NCI-H510A treated with DMSO at 0.1 percent for 48 hours (cell line): Measurements from ENCODE around the gene COPB1.

ENCODE experiments used
- DNase-seq: peaks from one replicate; lab custom pipeline; 2025; lab: John Stamatoyannopoulos, UW

Gene COPB1

DNA sequence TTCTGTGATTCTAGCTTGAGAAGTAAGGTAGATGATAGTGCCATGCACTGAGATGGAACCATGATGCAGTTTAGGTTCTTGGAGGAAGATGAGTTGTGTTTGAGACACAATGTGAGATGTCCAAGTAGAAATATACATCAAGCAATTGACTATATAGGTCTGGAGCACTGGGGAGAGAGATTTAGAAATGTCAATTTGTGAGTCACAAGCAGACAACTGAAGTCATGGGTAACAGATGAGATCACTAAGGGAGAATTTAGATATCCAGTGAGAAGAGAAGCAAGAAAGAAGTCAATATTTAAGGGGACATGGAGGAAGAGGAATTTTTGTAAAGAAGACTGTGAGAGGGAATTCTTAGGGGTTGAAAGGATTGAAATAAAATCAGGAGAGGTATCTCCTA lies 75.5 kb downstream of the COPB1 start:
- DNase-seq, result no peak

- no peak for DNase-seq
Observed at GRCh38 chr11:14423633-14424032, 76.0 kb downstream of the COPB1 start.

DNA sequence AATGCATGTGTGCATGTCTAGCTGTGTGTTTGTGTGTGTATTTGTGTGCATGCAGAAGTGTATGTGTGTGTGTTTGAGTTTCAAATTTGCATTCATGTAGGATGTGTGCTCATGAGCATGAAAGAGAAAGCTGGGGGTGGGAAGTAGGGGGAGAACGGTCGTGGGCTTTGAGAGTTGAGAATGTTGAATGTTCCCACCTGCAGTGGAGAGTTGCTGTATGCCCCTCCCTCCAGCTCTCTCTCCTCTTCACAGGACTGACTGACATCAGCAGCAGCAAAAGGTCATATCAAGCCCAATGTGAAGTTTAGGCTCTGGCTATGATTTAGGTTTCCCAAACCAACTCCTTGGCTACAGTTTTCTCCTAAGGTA lies 76.8 kb downstream of the COPB1 start:
- DNase-seq, result no peak

DNA sequence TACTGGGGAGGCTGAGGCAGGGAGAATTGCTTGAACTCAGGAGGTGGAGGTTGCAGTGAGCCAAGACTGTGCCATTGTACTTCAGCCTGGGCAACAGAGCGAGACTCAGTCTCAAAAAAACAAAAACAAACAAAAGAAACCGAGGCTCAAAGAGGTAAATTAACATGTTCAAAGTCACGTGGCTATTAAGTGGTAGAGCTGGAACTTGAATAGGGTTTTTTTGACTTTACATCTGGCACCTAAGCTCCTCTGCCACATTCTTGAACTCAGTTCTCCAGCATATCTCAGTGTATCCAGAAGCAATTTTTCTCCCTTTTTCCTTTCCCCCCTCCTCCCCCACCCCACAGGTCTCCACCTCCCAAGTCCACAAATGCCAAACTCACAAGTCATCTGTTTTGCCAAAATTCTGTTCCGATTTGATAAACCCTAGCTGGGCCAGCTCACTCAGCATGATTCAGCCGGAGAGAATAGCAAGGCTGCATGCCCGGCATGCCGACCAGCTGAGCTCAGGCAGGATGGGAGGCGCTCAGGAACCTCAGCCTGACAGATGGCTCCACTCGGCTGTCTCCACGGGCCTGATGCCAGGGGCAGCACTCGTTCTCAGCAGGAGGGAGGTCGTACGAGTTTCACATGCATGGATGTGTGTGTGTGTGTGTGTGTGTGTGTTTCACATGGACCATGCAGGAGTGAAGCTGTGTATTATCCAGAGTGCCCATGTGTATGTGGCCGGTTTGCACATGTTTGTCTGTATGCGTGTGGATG lies 77.4 kb downstream of the COPB1 start:
- DNase-seq, result peak; percentile 23

- DNase-seq, result no peak
Observed at GRCh38 chr11:14420223-14420622, 79.4 kb downstream of the COPB1 start.

- DNase-seq, result no peak
Observed at GRCh38 chr11:14418801-14419417, 80.7 kb downstream of the COPB1 start.

DNA sequence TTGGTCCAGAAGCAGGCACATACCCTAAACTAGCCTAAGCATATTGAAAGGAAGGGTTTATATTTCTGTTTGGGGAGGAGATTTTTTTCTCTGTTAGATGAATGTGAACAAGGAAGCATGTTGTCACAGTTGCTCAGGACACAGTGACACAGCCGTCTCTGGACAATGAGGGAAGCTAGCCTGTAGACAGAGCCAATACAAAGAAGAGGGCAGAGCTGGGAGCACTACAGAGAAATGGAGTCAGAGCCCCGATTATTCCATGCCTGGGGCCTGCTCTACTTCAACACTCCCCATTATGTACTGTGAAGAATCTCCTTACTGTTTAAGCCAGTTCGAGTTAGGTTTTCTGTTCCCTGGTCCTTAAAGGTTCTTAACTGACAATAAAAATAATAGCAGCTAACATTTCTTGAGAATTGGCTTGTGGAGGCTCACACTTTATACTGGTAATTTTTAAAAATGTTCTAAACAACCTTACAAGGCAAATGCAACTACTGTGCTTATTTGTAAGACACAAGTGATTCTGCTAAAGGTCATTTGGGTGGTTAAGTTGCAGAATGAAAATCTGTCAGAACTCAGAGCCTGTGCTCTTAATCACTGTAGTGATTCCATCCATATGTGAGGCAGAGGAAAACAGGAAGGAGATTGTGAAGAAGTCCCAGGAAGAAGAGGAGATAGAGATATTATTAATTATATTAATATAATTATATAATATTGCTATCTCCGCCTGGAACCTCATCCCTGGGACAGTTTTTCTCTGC lies 81.8 kb downstream of the COPB1 start:
- no peak for DNase-seq

DNA sequence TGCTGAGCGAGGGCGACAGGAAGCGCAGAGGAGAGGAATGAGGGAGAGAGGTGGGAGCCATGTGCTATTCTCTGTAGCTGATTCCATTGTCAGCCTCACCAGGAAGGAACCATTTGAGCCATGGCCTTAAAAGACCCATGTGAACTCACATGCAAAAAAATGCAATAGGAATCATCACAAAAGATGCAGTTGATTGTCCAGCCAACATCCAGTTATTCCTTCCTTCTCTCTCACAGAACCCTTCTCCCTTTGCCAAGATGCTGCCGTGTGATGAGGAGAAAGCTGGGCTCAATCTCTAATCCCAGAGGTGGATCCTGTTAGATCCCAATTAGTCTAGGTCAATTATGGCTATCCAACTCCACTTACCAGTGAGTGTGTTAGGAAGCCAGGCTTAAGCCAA lies 82.4 kb downstream of the COPB1 start:
- DNase-seq, result no peak

DNA sequence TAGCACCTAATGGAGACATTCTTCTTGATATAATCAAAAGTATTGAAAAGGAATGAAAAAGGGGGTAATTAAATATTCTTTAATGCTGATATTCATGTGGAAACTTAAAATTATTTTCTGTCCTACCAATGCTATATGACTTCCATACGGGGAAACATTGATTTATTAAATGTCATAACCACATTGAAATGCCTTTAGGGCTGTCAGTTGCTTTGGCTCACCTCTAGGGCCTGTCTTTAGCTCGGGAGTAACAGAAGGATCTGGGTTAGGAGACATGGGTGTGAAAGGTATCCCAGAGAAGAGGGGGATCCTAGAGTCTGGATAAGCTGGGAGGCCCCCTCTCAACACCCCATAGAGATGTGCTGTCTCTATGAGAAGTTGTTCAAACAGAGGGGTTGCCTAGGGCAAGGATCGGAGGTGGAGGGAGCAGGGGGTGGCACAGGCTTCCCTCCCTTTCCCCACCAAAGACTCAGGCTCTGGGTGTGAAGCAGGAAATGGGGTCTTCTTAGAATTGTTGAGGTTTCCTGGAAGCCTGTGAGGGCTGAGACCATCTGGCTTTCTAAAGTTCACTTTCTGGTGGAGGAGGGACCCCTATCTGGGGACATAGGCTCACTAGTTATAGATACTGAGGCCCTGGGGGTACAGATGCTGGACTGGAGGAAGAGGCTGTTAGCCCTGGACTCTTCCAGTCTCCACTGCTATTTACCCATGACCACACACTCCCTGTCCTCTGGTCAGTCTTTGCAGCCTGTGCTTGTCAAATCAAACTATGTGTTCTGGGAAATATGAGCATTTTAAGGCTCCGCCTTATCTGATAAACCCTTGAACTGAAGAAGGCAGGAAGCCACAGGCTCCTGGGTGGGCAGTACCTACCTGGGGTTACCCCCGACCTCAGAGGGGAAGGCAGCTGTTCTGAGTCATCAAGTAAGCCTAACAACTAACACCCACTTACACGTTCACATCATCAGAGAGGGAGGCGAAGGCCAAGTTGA lies 84.8 kb downstream of the COPB1 start:
- DNase-seq, result no peak

- DNase-seq, result no peak
Observed at GRCh38 chr11:14413307-14414069, 86.1 kb downstream of the COPB1 start.

GRCh38 chr11:14411818-14412217 lies 87.8 kb downstream of the COPB1 start:
- no peak for DNase-seq

GRCh38 chr11:14409891-14410290 lies 89.7 kb downstream of the COPB1 start:
- DNase-seq, result no peak

DNA sequence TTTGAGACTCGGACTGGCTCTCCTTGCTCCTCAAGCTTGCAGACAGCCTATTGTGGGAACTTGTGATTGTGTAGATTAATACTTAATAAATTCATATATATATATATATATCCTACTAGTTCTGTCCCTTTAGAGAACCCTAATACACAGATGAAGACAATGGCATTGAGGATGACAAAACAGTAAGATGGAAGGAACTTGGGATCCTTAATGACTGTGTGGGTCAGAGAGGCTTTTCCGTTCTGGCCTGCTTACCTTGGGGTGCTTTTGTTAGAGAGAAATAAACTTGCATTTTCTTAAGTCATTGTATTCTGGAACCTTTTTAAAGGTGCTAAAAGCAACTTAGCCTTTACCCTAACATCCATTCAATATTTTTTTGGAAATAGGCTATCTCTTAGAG lies 91.0 kb downstream of the COPB1 start:
- no peak for DNase-seq
